HepG2 (cell line): ENCODE data around the gene CATSPER2.
"Not testable (repeated sequence)": the region's sequence is repeated elsewhere in the genome, so short reads cannot be mapped to it uniquely, and the experiment has no call there.

ENCODE experiments used
- ESRRA ChIP-seq: sonication (generic); formaldehyde crosslinking; IDR thresholded peaks from 2 replicates; pipeline ENCODE4 v1.5.1; 2020; ENCODE audit warnings: mild to moderate bottlenecking, low read depth, missing genetic modification reagents
- ISL2 ChIP-seq: sonication (generic); formaldehyde crosslinking; IDR thresholded peaks from 2 replicates; pipeline ENCODE4 v1.5.0; 2020; ENCODE audit warnings: missing genetic modification reagents
- NFRKB ChIP-seq: fragments of 450-650 bp; IDR thresholded peaks from 2 replicates; pipeline ENCODE4 v1.6.1; 2017
- PHB2 ChIP-seq: fragments of 450-650 bp; IDR thresholded peaks from 2 replicates; pipeline ENCODE4 v1.6.1; 2018; ENCODE audit not compliant: partially characterized antibody
- RAD21 ChIP-seq: fragments of 450-650 bp; formaldehyde crosslinking; IDR thresholded peaks from 2 replicates; pipeline ENCODE4 v1.5.0; 2020; ENCODE audit warnings: mild to moderate bottlenecking
- TF ChIP-seq, protein P1 (sequence below), 2 experiments: fragments of 450-650 bp in 1 of 2; sonication (generic) in 1 of 2; formaldehyde crosslinking in 1 of 2; IDR thresholded peaks; 2 replicates each; pipeline versions ENCODE4 v1.6.1 to v1.8.0; 2016 to 2022; ENCODE audit warnings: antibody characterized with exemption in 1 of 2, mild to moderate bottlenecking in 1 of 2, missing genetic modification reagents in 1 of 2
- TF ChIP-seq, protein P2 (sequence below): sonication (generic); formaldehyde crosslinking; IDR thresholded peaks from 2 replicates; pipeline ENCODE4 v1.5.0; 2020; ENCODE audit warnings: mild to moderate bottlenecking, missing genetic modification reagents, moderate library complexity
- TF ChIP-seq, protein P3 (sequence below), 2 experiments: IDR thresholded peaks; 2 replicates each; pipeline ENCODE4 v1.6.1; 2011 to 2012; ENCODE audit warnings: low read length in 2 of 2, borderline replicate concordance in 1 of 2, low read depth in 1 of 2, mild to moderate bottlenecking in 1 of 2, moderate library complexity in 1 of 2

DNA sequence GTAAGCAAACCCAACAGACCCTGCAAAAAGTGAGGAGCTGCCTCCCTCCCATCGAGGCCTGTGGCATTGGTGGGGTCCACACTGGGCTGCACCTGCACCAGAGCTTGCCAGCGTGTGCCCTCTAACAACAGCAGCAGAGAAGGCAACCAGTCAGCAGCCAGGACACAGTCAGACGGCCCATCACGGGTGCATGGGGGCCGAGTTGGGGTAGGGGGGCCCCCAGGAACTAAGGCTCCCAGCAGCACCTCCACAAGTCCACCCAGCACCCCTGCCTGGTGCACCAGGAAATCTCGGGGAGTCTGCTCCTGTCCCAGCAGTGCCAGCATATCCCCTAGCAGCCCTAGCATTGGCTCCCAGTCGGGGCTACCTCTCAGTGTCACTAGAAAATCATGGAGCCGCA, 30.9 kb downstream of the CATSPER2 start:
- not testable (repeated sequence) for TF ChIP-seq NFRKB; RAD21 (CRISPR knock-in tag); ESRRA; PHB2; ISL2
- TF ChIP-seq, protein P1, sequence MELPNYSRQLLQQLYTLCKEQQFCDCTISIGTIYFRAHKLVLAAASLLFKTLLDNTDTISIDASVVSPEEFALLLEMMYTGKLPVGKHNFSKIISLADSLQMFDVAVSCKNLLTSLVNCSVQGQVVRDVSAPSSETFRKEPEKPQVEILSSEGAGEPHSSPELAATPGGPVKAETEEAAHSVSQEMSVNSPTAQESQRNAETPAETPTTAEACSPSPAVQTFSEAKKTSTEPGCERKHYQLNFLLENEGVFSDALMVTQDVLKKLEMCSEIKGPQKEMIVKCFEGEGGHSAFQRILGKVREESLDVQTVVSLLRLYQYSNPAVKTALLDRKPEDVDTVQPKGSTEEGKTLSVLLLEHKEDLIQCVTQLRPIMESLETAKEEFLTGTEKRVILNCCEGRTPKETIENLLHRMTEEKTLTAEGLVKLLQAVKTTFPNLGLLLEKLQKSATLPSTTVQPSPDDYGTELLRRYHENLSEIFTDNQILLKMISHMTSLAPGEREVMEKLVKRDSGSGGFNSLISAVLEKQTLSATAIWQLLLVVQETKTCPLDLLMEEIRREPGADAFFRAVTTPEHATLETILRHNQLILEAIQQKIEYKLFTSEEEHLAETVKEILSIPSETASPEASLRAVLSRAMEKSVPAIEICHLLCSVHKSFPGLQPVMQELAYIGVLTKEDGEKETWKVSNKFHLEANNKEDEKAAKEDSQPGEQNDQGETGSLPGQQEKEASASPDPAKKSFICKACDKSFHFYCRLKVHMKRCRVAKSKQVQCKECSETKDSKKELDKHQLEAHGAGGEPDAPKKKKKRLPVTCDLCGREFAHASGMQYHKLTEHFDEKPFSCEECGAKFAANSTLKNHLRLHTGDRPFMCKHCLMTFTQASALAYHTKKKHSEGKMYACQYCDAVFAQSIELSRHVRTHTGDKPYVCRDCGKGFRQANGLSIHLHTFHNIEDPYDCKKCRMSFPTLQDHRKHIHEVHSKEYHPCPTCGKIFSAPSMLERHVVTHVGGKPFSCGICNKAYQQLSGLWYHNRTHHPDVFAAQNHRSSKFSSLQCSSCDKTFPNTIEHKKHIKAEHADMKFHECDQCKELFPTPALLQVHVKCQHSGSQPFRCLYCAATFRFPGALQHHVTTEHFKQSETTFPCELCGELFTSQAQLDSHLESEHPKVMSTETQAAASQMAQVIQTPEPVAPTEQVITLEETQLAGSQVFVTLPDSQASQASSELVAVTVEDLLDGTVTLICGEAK (IDR thresholded peaks at IDR 0.05): not testable (repeated sequence)
- TF ChIP-seq, protein P1 (CRISPR knock-in tag; IDR thresholded peaks at IDR 0.05): not testable (repeated sequence)
- TF ChIP-seq, protein P2, sequence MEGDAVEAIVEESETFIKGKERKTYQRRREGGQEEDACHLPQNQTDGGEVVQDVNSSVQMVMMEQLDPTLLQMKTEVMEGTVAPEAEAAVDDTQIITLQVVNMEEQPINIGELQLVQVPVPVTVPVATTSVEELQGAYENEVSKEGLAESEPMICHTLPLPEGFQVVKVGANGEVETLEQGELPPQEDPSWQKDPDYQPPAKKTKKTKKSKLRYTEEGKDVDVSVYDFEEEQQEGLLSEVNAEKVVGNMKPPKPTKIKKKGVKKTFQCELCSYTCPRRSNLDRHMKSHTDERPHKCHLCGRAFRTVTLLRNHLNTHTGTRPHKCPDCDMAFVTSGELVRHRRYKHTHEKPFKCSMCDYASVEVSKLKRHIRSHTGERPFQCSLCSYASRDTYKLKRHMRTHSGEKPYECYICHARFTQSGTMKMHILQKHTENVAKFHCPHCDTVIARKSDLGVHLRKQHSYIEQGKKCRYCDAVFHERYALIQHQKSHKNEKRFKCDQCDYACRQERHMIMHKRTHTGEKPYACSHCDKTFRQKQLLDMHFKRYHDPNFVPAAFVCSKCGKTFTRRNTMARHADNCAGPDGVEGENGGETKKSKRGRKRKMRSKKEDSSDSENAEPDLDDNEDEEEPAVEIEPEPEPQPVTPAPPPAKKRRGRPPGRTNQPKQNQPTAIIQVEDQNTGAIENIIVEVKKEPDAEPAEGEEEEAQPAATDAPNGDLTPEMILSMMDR (CRISPR knock-in tag): not testable (repeated sequence)
- TF ChIP-seq, protein P3, sequence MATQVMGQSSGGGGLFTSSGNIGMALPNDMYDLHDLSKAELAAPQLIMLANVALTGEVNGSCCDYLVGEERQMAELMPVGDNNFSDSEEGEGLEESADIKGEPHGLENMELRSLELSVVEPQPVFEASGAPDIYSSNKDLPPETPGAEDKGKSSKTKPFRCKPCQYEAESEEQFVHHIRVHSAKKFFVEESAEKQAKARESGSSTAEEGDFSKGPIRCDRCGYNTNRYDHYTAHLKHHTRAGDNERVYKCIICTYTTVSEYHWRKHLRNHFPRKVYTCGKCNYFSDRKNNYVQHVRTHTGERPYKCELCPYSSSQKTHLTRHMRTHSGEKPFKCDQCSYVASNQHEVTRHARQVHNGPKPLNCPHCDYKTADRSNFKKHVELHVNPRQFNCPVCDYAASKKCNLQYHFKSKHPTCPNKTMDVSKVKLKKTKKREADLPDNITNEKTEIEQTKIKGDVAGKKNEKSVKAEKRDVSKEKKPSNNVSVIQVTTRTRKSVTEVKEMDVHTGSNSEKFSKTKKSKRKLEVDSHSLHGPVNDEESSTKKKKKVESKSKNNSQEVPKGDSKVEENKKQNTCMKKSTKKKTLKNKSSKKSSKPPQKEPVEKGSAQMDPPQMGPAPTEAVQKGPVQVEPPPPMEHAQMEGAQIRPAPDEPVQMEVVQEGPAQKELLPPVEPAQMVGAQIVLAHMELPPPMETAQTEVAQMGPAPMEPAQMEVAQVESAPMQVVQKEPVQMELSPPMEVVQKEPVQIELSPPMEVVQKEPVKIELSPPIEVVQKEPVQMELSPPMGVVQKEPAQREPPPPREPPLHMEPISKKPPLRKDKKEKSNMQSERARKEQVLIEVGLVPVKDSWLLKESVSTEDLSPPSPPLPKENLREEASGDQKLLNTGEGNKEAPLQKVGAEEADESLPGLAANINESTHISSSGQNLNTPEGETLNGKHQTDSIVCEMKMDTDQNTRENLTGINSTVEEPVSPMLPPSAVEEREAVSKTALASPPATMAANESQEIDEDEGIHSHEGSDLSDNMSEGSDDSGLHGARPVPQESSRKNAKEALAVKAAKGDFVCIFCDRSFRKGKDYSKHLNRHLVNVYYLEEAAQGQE (IDR thresholded peaks at IDR 0.05; ENCODE audit: borderline replicate concordance in 1 of 2, low read depth in 1 of 2, low read length in 2 of 2): not testable (repeated sequence)
